GM23338 (cell line): Measurements from ENCODE around the gene C4orf54. TPM values are rescaled to one million over a fixed set of nuclear protein-coding genes. Genes with fewer than 3 reads are reported as not detected.

Source experiments
- ATAC-seq: fragments of 200-7000 bp; cut with Tn5 transposase; 3 replicates; pipeline ENCODE4 v1.9.1; 2020
- DNase-seq: peaks from one replicate; pipeline ENCODE4 v3.0.0-alpha.2; 2015; ENCODE audit warnings: low spot score
- H2AFZ ChIP-seq: fragments of 200-600 bp; sonication (generic); 2 replicates; pipeline ENCODE4 v1.8.0; 2016; ENCODE audit warnings: antibody characterized with exemption, mild to moderate bottlenecking, moderate library complexity
- H3F3A ChIP-seq: fragments of 200-600 bp; sonication (generic); replicated peaks from 2 replicates; pipeline ENCODE4 v1.8.0; 2017; ENCODE audit warnings: antibody characterized with exemption, mixed run types, low read depth
- H3K27ac ChIP-seq: fragments of 200-600 bp; sonication (generic); 2 replicates; pipeline ENCODE4 v1.6.1; 2016; ENCODE audit warnings: low read depth
- H3K27me3 ChIP-seq: fragments of 200-600 bp; sonication (generic); 2 replicates; pipeline ENCODE4 v1.8.0; 2016; ENCODE audit warnings: mild to moderate bottlenecking, mixed run types, moderate library complexity; ENCODE audit not compliant: insufficient read depth
- H3K36me3 ChIP-seq: fragments of 200-600 bp; sonication (generic); 2 replicates; pipeline ENCODE4 v1.8.0; 2016; ENCODE audit warnings: mild to moderate bottlenecking; ENCODE audit not compliant: insufficient read depth
- H3K4me1 ChIP-seq: fragments of 200-600 bp; sonication (generic); 2 replicates; pipeline ENCODE4 v1.8.0; 2016; ENCODE audit warnings: mild to moderate bottlenecking, moderate library complexity; ENCODE audit not compliant: insufficient read depth
- H3K4me2 ChIP-seq: fragments of 200-600 bp; sonication (generic); 2 replicates; pipeline ENCODE4 v1.7.1; 2017; ENCODE audit warnings: mixed run types
- H3K4me3 ChIP-seq: fragments of 200-600 bp; sonication (generic); 2 replicates; pipeline ENCODE4 v1.6.1; 2016; ENCODE audit warnings: mixed run types
- H3K79me2 ChIP-seq: fragments of 200-600 bp; sonication (generic); replicated peaks from 2 replicates; pipeline ENCODE4 v1.8.0; 2017; ENCODE audit warnings: mild to moderate bottlenecking; ENCODE audit not compliant: insufficient read depth
- H3K9me2 ChIP-seq: fragments of 200-600 bp; sonication (generic); 2 replicates; pipeline ENCODE4 v1.8.0; 2017; ENCODE audit not compliant: insufficient read depth
- H4K20me1 ChIP-seq: fragments of 200-600 bp; sonication (generic); replicated peaks from 2 replicates; pipeline ENCODE4 v1.8.0; 2017; ENCODE audit warnings: mild to moderate bottlenecking; ENCODE audit not compliant: insufficient read depth
- H3K27ac Mint-ChIP-seq: 2 replicates; pipeline ENCODE4 v1.8.0; 2020; ENCODE audit warnings: inconsistent platforms, mild to moderate bottlenecking, moderate library complexity, mixed read lengths
- H3K27me3 Mint-ChIP-seq: 3 replicates; pipeline ENCODE4 v1.8.0; 2022; ENCODE audit warnings: low read depth, mild to moderate bottlenecking, moderate library complexity, mixed read lengths, inconsistent platforms; ENCODE audit not compliant: insufficient read depth, poor library complexity
- H3K36me3 Mint-ChIP-seq: 3 replicates; pipeline ENCODE4 v1.8.0; 2021; ENCODE audit warnings: low read depth, mild to moderate bottlenecking, inconsistent platforms, moderate library complexity, mixed read lengths
- H3K4me1 Mint-ChIP-seq: 3 replicates; pipeline ENCODE4 v1.8.0; 2020; ENCODE audit warnings: mild to moderate bottlenecking, inconsistent platforms, mixed read lengths
- H3K4me3 Mint-ChIP-seq: 3 replicates; pipeline ENCODE4 v1.8.0; 2021; ENCODE audit warnings: moderate library complexity, mild to moderate bottlenecking, inconsistent platforms, mixed read lengths
- H3K9me3 Mint-ChIP-seq: 3 replicates; pipeline ENCODE4 v1.8.0; 2020; ENCODE audit warnings: moderate library complexity, mild to moderate bottlenecking, inconsistent platforms, mixed read lengths
- CREB1 ChIP-seq: fragments of 250-450 bp; sonication (Bioruptor Pico); IDR thresholded peaks from 2 replicates; pipeline ENCODE4 v1.5.0; 2020; ENCODE audit warnings: low read depth, mild to moderate bottlenecking, moderate library complexity
- CTCF ChIP-seq, 2 experiments: fragments of 200-600 bp in 1 of 2; sonication (generic) in 1 of 2; conservative IDR thresholded peaks; 2 replicates each; pipeline versions ENCODE4 v1.5.1 to v1.6.1; 2016 to 2017; ENCODE audit warnings: antibody characterized with exemption in 2 of 2, low read depth in 2 of 2, mild to moderate bottlenecking in 2 of 2, moderate library complexity in 1 of 2
- ETS1 ChIP-seq: IDR thresholded peaks from 2 replicates; pipeline ENCODE4 v1.6.1; 2016; ENCODE audit warnings: antibody characterized with exemption
- EZH2 ChIP-seq: fragments of 200-600 bp; sonication (generic); IDR thresholded peaks from one replicate; pipeline ENCODE4 v1.8.0; 2017; ENCODE audit warnings: antibody characterized with exemption, mild to moderate bottlenecking, low read depth; ENCODE audit not compliant: unreplicated experiment
- EZH2phosphoT487 ChIP-seq: fragments of 200-600 bp; sonication (generic); IDR thresholded peaks from one replicate; pipeline ENCODE4 v1.8.1; 2018; ENCODE audit warnings: antibody characterized with exemption; ENCODE audit not compliant: unreplicated experiment
- JUNB ChIP-seq: IDR thresholded peaks from one replicate; pipeline ENCODE4 v1.6.1; 2016; ENCODE audit warnings: antibody characterized with exemption; ENCODE audit not compliant: unreplicated experiment
- NANOG ChIP-seq: IDR thresholded peaks from 2 replicates; pipeline ENCODE4 v1.6.1; 2016; ENCODE audit warnings: antibody characterized with exemption, borderline replicate concordance
- POLR2AphosphoS5 ChIP-seq: IDR thresholded peaks from 2 replicates; pipeline ENCODE4 v1.6.1; 2016; ENCODE audit warnings: antibody characterized with exemption, low read depth
- REST ChIP-seq: IDR thresholded peaks from one replicate; pipeline ENCODE4 v1.6.1; 2018; ENCODE audit warnings: antibody characterized with exemption; ENCODE audit not compliant: unreplicated experiment
- STAT1 ChIP-seq: IDR thresholded peaks from one replicate; pipeline ENCODE4 v1.6.1; 2016; ENCODE audit warnings: antibody characterized with exemption; ENCODE audit not compliant: unreplicated experiment
- ZNF114 ChIP-seq: fragments of 250-450 bp; sonication (Bioruptor Pico); IDR thresholded peaks from 2 replicates; pipeline ENCODE4 v1.5.0; 2020; ENCODE audit warnings: mild to moderate bottlenecking, moderate library complexity
- ZNF331 ChIP-seq: fragments of 250-450 bp; sonication (Bioruptor Pico); IDR thresholded peaks from 2 replicates; pipeline ENCODE4 v1.5.0; 2020; ENCODE audit warnings: low read depth, mild to moderate bottlenecking, moderate library complexity
- ZNF462 ChIP-seq: fragments of 250-450 bp; sonication (Bioruptor Pico); IDR thresholded peaks from 2 replicates; pipeline ENCODE4 v1.5.0; 2020; ENCODE audit warnings: mild to moderate bottlenecking, moderate library complexity
- polyA plus RNA-seq: library from polyadenylated mRNA; unstranded; fragments of >200 nt; fragmentation: Nextera tagmentation; extraction: Ambion mirVana; gene quantifications from 2 replicates; pipeline ENCODE4 v1.2.1, GENCODE V29; 2016
- total RNA-seq: library from RNA; depleted of rRNA; stranded (reverse); fragments of >200 nt; shearing (Covaris generic); gene quantifications from 2 replicates; pipeline ENCODE4 v1.2.3, GENCODE V29; 2014

The C4orf54 gene
- total and polyA plus RNA-seq, 2 experiments from 2014 or later, result 0.03 TPM; not detected in 1

GRCh38 chr4:99633772-99634171, 23.9 kb downstream of the C4orf54 start:
- no peaks in the 10 kb centered on the region; the same call in 1 of the 2 replicates for H3K4me1 ChIP-seq
- Mint-ChIP-seq H3K27ac (no peak overlapping the region), H3K4me3 (no peak overlapping the region), H3K4me1 (peaks cover 15% of the 10 kb centered on the region), H3K27me3 (no peaks in the 10 kb centered on the region), H3K36me3 (no peaks in the 10 kb centered on the region), H3K9me3 (no peaks in the 10 kb centered on the region)
- H3K36me3 ChIP-seq, result no peaks in the 10 kb centered on the region
- ATAC-seq, result no peak
- no peaks in the 10 kb centered on the region for H3K79me2 ChIP-seq
- TF ChIP-seq ZNF462 (no peak), JUNB (no peak), STAT1 (no peak), EZH2phosphoT487 (no peak), POLR2AphosphoS5 (no peak), ZNF331 (CRISPR knock-in tag) (no peak), CTCF (conservative IDR thresholded peaks at IDR 0.05; ENCODE audit: low read depth in 2 of 2) (no peak), REST (no peak), CREB1 (no peak), ETS1 (no peak), ZNF114 (CRISPR knock-in tag) (no peak), EZH2 (no peak), NANOG (no peak)
- no peaks in the 10 kb centered on the region for H3K27me3 ChIP-seq
- H4K20me1 ChIP-seq, result no peaks in the 10 kb centered on the region
- H2AFZ ChIP-seq, result no peak overlapping the region
- H3F3A ChIP-seq, result no peaks in the 10 kb centered on the region
- DNase-seq, result no peak
- no peak overlapping the region for H3K27ac ChIP-seq
- H3K9me2 ChIP-seq, result no peaks in the 10 kb centered on the region
- H3K4me3 ChIP-seq, result no peak overlapping the region
- no peak overlapping the region for H3K4me2 ChIP-seq
